GM19099 (cell line): ENCODE data around the gene TMEM222.
A peak's percentile ranks its signal among the peaks of the same experiment; 100 is the strongest.

Experiments
- POLR2A ChIP-seq: IDR thresholded peaks from 3 replicates; pipeline ENCODE4 v1.6.1; 2011; ENCODE audit warnings: low read depth; ENCODE audit not compliant: insufficient read length; ENCODE audit errors: extremely low read depth

The TMEM222 gene

DNA sequence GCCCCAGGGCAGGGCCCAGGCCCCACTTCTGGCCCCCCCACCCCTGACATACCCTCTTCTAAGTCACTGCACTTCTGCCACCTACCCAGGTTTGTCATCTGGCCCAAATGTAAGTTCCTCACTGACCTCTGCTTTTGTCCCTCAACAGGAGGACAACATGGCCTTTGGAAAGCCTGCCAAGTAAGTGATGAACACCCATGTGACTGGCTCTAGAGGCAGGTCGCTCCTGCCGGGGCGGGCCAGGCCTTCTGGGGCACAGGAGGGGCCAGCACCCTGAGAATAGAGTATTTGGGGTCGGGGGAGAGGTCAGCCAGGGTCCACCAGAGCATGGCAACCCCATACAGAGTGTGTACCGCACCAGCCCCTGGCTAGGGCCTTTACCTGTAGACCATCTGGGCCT is 10.0 kb downstream of the TMEM222 start:
- TF ChIP-seq POLR2A, result no peak

DNA sequence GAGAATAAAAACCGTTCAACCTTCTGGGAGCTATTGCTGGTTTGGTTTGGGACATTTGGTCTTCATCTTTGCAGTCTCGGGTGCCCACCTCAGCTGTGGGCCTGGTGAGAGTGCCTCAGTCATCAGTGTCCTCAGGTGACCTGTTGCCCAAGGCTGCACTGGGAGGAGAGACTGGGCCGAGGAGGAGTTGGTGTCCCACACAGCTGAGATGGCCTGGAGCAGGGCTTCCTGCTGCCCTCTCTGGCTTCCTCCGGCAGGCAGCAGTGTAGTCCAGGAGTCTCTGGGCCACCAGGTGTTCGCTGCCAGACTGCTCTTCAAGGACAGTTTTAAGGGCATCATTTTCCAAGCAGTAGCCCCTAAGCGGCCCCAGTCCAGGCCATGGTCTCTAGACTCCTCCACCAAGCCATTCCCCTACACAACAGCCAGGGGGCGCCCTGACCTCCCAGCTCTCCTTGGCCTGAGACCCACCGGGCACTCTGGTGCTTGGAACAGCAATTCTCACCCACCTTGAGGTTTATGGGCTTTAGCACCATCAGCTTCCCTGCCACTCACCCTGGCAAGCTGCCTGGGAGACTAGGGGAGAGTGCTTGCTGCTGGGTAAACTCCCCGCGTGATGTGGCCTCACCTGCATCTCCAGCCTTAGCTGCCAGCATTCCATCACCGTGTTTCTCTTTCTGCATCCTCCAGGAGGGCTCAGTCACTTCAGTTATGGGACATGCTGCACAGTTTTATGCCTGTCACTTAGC is 10.7 kb downstream of the TMEM222 start:
- no peak for TF ChIP-seq POLR2A

- no peak for TF ChIP-seq POLR2A
Measured at GRCh38 chr1:27333717-27334279, 11.8 kb downstream of the TMEM222 start.

- no peak for TF ChIP-seq POLR2A
Measured at GRCh38 chr1:27335506-27336422, 13.8 kb downstream of the TMEM222 start.

DNA sequence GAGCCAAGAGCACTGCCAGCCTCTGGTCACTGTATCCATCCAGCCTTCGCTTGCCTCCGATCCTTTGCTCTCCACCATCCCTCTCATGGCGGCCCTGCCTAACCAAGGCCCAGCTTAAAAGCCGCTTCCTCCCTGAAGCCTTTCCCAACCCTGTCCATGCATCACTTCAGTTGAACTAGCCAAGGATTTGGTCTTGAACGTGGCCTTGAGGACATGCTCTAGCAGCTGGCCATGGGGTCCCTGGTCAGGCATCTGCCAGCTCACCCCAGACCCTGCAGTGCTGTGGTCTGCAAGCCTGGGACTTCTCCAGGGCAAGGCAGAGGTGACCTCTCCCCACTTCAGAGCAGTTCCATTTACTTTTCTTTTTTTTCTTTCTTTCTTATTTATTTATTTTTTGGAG is 14.8 kb downstream of the TMEM222 start:
- TF ChIP-seq POLR2A, result no peak

DNA sequence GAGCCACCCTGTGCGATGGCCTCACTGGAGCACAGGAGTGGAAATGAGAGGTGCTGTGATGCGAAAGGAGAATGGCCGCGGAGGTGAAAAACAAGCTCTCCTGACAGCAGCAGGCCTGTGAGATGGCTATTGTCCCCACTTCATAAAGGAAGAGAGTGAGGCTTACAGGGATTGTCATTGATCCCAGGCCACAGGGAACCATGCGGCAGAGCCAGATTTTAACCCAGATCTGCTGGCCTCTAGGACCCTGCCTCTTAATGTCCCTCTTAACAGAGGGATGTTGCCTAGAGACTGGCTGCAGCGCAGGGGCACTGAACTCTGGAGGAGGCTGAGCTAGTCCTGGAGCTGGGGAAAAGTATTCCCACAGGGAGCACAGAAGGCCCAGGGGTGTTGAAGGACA is 16.8 kb downstream of the TMEM222 start:
- TF ChIP-seq POLR2A, result no peak

GRCh38 chr1:27339213-27339612 is 17.2 kb downstream of the TMEM222 start:
- TF ChIP-seq POLR2A, result no peak

DNA sequence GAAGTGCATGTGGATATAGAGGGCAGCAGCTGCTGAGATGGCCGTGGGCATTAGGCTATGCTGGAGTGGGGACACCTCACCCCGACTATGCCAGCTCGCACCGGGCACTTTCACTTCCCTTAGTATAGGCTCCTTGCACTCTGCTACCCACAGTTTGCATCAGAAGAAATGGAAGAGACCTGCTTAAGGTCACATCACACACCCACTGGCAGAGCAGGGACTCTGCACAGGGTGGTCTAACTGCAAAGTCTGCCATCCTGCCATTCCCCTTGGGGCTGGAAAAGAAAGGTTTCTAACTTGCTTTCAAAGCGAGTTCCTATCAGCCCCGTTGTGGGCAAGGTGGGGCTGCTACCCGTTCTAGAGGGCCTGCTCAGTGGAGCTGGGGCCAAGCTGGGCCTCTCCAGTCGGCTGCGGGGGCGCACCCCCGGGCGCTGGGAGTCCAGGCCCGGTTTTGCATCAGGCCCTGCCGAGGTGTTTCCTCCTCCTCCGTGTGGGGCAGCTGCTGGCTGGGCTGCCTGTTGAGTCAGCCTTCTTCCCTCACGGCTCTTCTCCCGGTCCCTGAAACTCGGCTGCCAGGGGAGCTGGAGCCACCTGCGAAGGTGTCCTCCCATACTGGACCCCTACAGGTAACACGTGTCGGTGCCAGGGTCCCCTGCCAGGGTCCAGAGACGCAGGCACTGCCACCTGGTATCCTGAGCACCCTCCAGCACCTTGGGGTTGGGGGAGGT is 19.7 kb downstream of the TMEM222 start, which contains the start of gene SYTL1:
SYTL1 (plus strand) TSS at position 498 of the 728 bp plus-strand sequence. CDS start 3,313 bp downstream, outside the sequence.
- TF ChIP-seq POLR2A, result no peak

GRCh38 chr1:27342391-27342777 is 20.4 kb downstream of the TMEM222 start:
- no peak for TF ChIP-seq POLR2A

GRCh38 chr1:27342778-27343638 is 21.0 kb downstream of the TMEM222 start:
- peak; percentile 11 for TF ChIP-seq POLR2A

DNA sequence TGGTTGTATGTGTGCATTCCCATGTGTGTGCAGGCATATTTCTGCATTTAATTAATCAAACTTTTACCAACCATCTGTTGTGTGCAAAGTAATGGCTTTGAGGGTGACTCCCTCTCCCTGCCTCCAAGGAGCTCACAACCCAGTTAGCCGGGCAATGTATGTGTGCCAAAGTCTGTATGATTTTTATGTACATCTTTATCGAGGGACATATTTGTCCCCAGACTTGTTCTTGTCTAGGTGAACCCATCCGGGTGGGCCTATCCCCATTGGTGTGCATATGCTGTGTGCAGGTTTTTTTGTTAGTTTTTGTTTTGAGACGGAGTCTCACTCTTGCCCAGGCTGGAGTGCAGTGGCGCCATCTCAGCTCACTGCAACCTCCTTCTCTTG is 21.7 kb downstream of the TMEM222 start:
- TF ChIP-seq POLR2A, result no peak

GRCh38 chr1:27345272-27345671 is 23.3 kb downstream of the TMEM222 start:
- TF ChIP-seq POLR2A, result no peak

- no peak for TF ChIP-seq POLR2A
Measured at GRCh38 chr1:27346357-27346756, 24.4 kb downstream of the TMEM222 start.

DNA sequence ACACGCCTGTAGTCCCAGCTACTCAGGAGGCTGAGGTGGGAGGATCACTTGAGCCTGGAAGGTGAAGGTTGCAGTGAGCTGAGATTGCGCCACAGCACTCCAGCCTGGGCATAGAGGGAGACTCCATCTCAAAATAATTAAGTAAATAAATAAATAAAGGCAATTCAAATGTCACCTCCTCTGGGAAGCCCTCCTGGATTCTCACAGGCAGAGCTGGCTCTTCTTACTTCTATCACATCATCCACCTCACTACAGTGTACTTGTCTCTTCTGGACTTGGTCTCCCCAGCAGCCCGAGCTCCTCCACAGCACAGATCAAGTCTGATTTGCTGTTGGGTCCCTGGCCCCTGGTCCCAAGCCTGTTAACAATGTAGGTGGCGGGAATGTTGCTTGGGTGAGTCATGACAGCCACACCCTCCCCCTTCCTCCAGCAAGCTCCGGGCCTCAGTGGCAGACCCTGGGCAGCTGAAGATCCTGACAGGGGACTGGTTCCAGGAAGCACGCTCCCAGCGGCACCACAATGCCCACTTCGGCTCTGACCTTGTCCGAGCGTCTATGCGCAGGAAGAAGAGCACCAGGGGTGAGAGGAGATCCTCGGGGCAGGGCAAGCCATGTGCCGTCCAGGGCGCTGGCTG is 25.1 kb downstream of the TMEM222 start:
- TF ChIP-seq POLR2A, result no peak
